IPS DF 4.7 (cell line): ENCODE measurements around the gene SSBP1.
"Not testable (repeated sequence)": the region's sequence is repeated elsewhere in the genome, so short reads cannot be mapped to it uniquely, and the experiment has no call there.

Source experiments
- DNase-seq: peaks from one replicate; pipeline ENCODE4 v3.0.0-alpha.2; 2013; ENCODE audit warnings: low spot score; ENCODE audit errors: extremely low read depth

SSBP1 gene

GRCh38 chr7:141709318-141709717 lies 28.8 kb upstream of the SSBP1 start:
- no peak for DNase-seq

DNA sequence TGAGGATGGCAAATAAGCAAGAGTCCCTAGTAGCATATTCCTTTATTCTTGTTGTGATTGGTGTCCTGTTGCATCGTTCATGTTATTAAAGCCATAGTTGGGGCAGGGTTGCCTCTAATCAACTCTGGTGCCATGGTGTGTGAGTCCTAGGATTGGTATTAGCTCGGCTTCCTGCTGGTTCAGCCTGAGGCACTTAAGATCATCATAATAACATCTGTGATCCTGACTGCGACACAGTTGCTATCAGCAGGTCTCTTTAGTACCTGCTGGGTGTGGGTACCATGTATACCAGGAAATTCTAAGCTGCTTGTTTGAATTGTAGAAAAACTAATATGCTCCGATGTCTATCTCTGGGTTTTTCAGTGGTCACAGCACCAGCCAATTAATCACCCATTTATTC lies 28.4 kb upstream of the SSBP1 start:
- DNase-seq = no peak

GRCh38 chr7:141710301-141710700 lies 27.9 kb upstream of the SSBP1 start:
- DNase-seq = no peak

DNA sequence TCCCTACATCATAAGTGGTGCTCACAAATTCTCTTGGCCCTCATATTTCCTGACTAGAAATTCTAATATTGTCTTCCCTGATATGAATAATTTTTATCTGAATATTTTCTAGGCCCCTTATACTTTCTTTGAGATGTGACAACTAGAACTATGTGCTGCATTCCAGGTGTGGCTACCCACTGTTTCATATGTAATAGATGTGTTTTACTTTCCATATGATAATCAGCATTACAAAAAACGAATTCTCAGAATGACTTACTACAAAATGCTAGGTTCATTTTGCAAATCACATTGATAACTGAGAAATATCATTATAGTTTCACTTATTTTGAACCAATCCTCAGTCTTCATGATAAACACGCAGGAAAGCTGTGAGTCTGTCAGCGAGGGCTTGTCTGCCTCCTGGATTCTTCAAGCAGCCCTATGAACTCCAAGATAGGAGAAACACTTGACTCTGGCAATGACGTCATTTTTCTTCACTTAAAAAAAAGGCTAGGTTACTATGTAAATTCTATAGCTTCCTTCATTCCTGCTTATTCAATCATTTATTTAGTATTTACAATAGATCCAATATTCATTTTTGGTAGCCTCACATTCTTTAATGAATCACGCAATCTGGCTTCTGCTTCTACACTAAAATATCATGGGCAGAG lies 25.4 kb upstream of the SSBP1 start:
- no peak for DNase-seq

DNA sequence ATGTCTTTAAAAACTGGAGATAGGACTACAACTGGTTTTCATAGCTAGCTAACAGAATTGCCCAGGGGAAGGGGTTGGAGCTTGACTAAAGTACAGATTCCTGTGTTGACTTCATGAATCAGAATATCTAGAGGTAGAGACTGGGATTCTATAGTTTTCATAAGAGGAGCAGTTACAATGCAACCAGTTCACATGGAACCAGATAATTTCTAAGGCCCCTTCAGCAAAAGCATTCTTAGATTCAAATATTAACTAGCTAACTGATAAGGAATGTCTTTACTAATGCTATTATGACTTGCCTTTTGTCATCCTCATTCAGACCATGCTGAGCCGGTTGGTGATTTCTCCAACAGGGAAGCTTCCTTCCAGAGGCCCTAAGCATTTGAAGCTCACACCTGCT lies 24.3 kb upstream of the SSBP1 start:
- DNase-seq = no peak

DNA sequence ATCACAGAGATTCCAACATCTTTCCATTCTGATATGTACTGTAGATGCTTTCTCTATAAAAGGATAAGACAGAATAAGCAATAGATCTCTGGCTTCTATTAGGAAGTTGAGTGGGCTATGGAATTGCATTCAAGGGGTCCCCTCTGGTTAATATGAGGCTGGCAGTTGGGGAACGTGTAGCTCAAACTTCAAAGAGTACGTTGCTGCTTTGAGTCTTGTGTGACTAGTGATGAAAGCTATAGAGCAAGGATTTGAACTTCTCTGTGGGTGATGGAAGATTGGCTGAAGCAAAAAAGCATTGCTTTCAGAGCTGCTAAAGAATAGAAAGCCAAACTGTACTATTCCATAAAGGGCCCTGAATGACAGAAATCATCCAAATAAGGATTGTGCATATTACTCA lies 23.6 kb upstream of the SSBP1 start:
- DNase-seq = no peak

DNA sequence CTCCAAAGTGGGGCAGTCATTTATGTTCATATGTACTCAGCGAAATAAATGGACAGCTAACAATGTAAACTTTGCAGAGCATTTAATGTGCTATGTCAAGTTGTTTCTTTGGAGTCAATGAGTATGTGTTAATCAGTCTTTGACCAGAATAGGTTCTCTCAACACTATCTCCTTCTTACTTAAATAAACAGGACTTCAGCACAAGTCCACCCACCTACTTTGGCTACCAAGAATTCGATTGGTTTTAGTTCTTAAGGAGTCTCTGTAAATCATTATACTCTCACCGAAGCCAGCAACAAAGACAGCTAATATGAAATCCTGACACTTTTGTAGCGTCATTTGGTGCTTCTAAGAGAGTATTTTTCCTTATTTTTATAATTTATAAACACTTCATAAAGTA lies 23.1 kb upstream of the SSBP1 start:
- no peak for DNase-seq

GRCh38 chr7:141715794-141716689 lies 22.1 kb upstream of the SSBP1 start:
- DNase-seq = no peak

DNA sequence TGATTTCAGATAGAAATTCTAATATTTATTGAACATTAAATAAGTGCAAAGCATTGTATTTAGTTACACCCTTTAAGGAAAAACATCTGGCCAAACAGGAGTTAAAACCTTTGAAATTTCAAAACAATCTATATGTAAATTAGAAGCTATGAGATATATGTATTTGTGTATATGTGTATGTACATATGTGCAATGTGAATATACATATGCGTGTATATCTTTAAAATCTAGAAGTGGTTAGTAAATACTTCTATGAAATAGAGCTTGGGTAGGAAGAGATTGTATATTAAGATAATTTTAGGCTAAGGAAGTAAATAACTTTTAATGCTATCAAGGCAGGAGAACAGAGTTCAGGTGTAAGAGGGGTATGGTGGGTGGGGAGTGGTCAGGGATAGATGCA lies 20.7 kb upstream of the SSBP1 start:
- DNase-seq = no peak

DNA sequence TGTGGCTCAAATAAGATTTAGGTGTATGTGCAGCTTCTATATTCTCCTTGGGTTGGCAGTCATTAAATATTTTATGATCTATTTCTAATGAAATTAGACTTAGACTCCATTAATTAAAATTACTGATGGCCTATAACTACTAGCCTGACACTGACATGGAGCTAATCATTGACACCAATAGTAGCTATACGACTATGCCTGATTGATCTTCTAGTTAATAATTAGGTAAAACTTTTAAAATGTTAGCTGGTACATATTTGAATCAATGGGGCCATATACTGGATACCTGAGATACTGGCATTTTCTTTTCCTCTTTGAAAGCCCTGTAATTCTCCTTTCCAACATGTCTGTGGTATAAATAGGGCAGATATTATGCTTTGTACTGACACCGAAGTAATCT lies 15.6 kb upstream of the SSBP1 start:
- DNase-seq = no peak

GRCh38 chr7:141729020-141729419 lies 9.1 kb upstream of the SSBP1 start:
- no peak for DNase-seq

DNA sequence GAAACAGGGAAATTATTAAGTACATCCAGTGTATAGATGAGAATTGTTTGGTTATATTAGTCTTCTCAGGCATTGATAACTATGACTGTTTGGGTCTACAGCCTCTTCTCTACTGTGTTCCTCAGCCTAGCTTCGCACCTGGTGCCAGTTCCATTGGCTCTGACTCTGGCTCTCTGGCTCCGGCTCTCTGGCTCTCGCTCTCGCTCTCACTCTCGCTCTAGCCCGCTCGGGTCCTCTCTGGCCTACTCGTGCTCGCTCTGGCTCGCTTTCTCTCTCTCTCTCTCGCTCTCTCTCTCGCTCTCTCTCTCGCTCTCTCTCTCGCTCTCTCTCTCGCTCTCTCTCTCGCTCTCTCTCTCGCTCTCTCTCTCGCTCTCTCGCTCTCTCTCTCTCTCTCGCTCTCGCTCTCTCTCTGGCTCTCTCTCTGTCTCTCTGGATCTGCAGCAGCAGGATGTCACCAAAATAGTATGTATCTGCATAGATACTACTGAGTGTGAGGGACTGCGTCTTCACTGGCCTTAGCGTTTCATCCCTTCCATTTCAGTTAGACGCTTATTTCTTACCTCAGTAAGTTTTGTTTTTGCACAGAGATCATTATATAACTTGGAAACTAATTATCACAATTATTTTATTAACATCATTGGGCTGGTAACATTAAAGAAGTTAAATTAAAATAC lies 6.5 kb upstream of the SSBP1 start:
- DNase-seq = no peak

GRCh38 chr7:141737118-141737835 lies 881 bp upstream of the SSBP1 start:
- no peak for DNase-seq

GRCh38 chr7:141738592-141739013 lies 445 bp downstream of the SSBP1 start:
- DNase-seq = no peak

DNA sequence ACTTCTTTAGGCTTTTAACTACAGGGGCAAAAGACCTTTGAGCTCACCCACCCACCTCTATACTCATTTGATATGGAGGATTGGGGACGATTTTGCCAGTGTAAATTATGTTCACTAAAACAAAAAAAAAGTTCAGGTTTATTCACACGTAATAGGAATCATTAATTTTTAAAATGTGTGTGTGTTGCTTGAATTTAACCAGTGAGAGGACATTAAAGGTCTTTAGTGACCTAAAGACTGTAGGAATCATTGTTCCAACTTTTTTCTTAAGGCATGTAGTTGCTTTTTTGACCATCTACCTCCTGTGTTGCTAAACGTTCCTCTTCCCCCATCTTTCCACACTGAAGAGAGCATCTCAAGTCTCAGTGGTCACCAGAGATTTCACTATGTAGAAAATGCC lies 1.1 kb downstream of the SSBP1 start:
- no peak for DNase-seq

DNA sequence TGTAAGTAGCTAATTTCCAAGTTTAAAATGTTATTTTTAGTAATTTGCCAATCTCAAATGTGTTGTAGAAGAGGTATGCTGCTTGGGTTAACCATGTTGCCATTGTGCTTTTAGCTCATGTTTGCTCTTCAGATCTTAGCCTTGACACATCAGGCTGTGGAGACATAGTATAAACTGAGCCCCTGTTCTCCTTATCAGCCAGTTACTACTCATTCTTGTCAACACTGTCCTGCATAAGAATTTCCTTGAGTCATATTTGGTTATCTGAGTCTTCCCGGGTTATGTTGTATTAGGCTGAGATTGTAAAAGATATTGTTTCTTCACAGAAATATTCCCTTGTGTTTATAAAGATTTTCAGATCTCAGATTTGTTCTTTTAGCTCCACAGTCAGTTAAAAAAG lies 4.1 kb downstream of the SSBP1 start:
- no peak for DNase-seq

DNA sequence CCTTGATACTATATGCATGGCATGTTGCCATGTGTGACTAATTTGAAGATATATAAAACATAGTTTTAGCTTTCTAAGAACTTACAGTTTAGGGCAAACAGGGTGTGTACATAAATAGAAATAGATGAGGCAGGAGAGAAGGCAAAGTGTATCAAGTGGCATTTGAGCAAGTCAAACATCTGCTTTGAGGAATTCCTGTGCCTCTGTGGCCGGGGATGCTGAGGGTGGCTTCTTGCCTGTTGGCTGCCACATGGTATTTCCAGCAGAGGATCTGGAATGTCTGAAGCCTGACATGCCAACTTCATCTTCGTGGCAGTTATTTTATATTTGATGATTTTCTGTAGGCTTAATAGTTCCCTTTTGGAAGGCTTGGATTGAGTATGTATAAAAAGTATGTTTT lies 6.0 kb downstream of the SSBP1 start:
- DNase-seq = no peak

DNA sequence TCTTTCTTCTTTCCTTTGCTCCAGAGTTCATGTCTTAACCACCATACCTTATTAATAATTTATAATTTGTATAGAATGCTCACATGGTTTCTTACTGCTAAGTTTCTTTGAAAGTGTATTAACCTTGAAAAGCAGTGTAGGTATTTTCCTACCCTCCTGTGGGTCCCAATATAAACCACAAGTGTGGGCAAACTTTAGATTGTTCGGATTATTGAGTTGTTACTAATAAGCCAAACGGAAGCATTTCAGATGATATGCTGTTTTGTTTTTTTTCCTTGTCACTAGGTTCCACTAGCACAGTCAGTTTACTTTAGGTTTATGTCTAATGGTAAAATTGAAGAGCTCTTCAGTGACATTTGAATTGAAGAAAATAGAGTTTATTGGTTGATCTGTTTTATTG lies 10.2 kb downstream of the SSBP1 start:
- DNase-seq = no peak

GRCh38 chr7:141751904-141752303 lies 13.7 kb downstream of the SSBP1 start:
- DNase-seq = not testable (repeated sequence)

GRCh38 chr7:141752634-141753033 lies 14.5 kb downstream of the SSBP1 start:
- DNase-seq = peak; percentile 36

DNA sequence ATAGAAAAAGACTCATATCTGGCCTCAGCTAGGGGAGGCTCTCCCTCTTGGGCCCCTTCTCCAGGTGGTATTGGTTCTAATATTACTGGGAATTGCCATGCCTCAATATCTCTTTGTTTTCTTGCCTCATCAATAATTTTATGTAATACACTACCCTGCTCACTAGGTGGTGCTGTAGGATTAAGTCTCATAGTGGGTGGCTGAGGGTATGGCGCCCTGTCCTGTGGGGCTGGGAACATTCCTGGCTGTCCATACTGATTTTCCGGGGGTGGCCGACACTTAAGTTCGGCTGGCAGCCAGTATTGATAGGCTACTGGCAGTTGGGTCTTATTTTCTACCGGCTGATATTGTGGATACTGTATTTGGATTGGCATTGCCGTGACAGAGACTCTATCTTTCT lies 16.8 kb downstream of the SSBP1 start:
- no peak for DNase-seq

GRCh38 chr7:141763797-141764196 lies 25.6 kb downstream of the SSBP1 start, which contains the start of gene TAS2R3:
Gene TAS2R3 (plus strand): TSS chr7:141764097. CDS start chr7:141764159, 62 bp downstream.
- DNase-seq = no peak
